SK-N-SH (cell line): ENCODE results near the gene SCD5.

Experiments
- CTCF ChIP-seq: fragments of 200-600 bp; sonication (generic); IDR thresholded peaks from 2 replicates; pipeline ENCODE4 v1.6.1; 2017; ENCODE audit warnings: antibody characterized with exemption, mild to moderate bottlenecking, moderate library complexity
- EP300 ChIP-seq, 2 experiments: IDR thresholded peaks; 2 replicates each; pipeline versions ENCODE4 v1.4.0 to v1.6.1; 2012; ENCODE audit warnings: borderline replicate concordance in 1 of 2, low read depth in 1 of 2, low read length in 1 of 2
- GABPA ChIP-seq: IDR thresholded peaks from 2 replicates; pipeline ENCODE4 v1.4.0; 2012; ENCODE audit warnings: low read depth, mild to moderate bottlenecking
- MEF2A ChIP-seq: IDR thresholded peaks from 2 replicates; pipeline ENCODE4 v1.4.0; 2012; ENCODE audit warnings: low read depth, borderline replicate concordance
- MXI1 ChIP-seq: IDR thresholded peaks from 2 replicates; pipeline ENCODE4 v1.6.1; 2012; ENCODE audit warnings: mild to moderate bottlenecking, low read depth, low read length, improper control_type of control experiment
- PBX3 ChIP-seq: IDR thresholded peaks from 2 replicates; pipeline ENCODE4; 2012
- POLR2AphosphoS5 ChIP-seq: IDR thresholded peaks from 2 replicates; pipeline ENCODE4 v1.6.1; 2012; ENCODE audit warnings: low read depth, low read length
- SIN3A ChIP-seq: IDR thresholded peaks from 2 replicates; pipeline ENCODE4 v1.6.1; 2012; ENCODE audit warnings: low read depth, mild to moderate bottlenecking, low read length, moderate library complexity, borderline replicate concordance
- TAF1 ChIP-seq: IDR thresholded peaks from 2 replicates; pipeline ENCODE4 v1.6.1; 2012; ENCODE audit warnings: low read depth, mild to moderate bottlenecking, low read length, moderate library complexity, borderline replicate concordance
- TEAD4 ChIP-seq: IDR thresholded peaks from 2 replicates; pipeline ENCODE4 v1.4.0; 2012; ENCODE audit warnings: mild to moderate bottlenecking, borderline replicate concordance; ENCODE audit not compliant: insufficient read depth
- USF1 ChIP-seq: IDR thresholded peaks from 2 replicates; pipeline ENCODE4 v1.4.0; 2012; ENCODE audit warnings: low read depth, borderline replicate concordance
- YY1 ChIP-seq: IDR thresholded peaks from 2 replicates; pipeline ENCODE4 v1.4.0; 2012; ENCODE audit warnings: low read depth, mild to moderate bottlenecking

DNA sequence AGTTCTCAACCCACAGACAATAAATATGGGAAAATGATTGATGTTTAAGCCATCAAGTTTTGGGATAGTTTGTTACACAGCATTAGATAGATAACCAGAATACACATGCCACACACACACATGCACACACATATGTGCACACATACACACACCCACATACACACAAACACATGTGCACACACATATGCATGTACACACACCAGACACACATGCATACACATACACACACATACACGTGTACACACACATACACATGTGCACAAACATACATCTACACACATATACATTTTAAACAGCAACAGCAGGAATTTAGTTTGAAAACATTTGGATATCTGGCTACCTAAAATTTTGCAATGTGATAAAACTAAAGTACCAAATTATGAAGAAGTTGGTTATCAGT lies 194.1 kb downstream of the SCD5 start:
- no peak for TF ChIP-seq TAF1
- no peak for TF ChIP-seq CTCF
- TF ChIP-seq GABPA: no peak
- no peak for TF ChIP-seq MXI1
- TF ChIP-seq SIN3A: no peak
- TF ChIP-seq EP300 (IDR thresholded peaks at IDR 0.05; ENCODE audit: borderline replicate concordance in 1 of 2, low read depth in 1 of 2, low read length in 1 of 2): no peak
- TF ChIP-seq POLR2AphosphoS5: no peak
- no peak for TF ChIP-seq USF1
- TF ChIP-seq MEF2A: no peak
- TF ChIP-seq YY1: no peak
- TF ChIP-seq PBX3: no peak
- no peak for TF ChIP-seq TEAD4
